ENCODE measurements around the gene FITM1. TPM values are rescaled to one million over a fixed set of nuclear protein-coding genes. Genes with fewer than 3 reads are reported as not detected.

FITM1 gene
- polyA plus RNA-seq, 1 of the 3 experiments (the other 2 are of a cell fraction) = 0.12 TPM

- peaks cover 21 to 24% of the 10 kb centered on the region in 2 experiments for H3K36me3 ChIP-seq (replicated peaks in 1 of 2; ENCODE audit: control insufficient read depth in 1 of 2, insufficient read depth in 2 of 2, low read length in 1 of 2)
- peak overlapping the region; percentile 82; the same call in 1 of the 2 replicates for H3K4me2 ChIP-seq
- peak overlapping the region in 1 of 2 experiments; percentile 11; a peak in 1 of 4 replicates for H3K27ac ChIP-seq (ENCODE audit: low read depth in 2 of 2, low read length in 1 of 2)
- H2AFZ ChIP-seq (ENCODE audit: low read depth) = no peak overlapping the region
- CTCF ChIA-PET = interaction anchor here (0.7 to 4.7 kb wide), 5 partner anchors 9 to 47 kb away, joined by 3 to 22 read pairs (median 3); partner anchors contain the start of genes IRF9, PCK2 and RNF31
- H4K20me1 ChIP-seq (ENCODE audit: insufficient read depth) = no peaks in the 10 kb centered on the region
- no peaks in the 10 kb centered on the region for H3K9me3 ChIP-seq
- 92% methylated on average over 8 of the region's 8 CpGs for WGBS (ENCODE audit: low lambda C conversion rate)
- no peak overlapping the region for H3K9ac ChIP-seq
- 0 out of 4 replicates have a peak overlapping the region, but pooled peaks of 1 of the 2 experiments have one; percentile 82 for H3K4me3 ChIP-seq (ENCODE audit: low read depth in 2 of 2, low read length in 1 of 2)
- no peak for DNase-seq
- H3K9me2 ChIP-seq = no peaks in the 10 kb centered on the region
- H3K4me1 ChIP-seq (ENCODE audit: control insufficient read depth in 1 of 2, insufficient read depth in 2 of 2, low read depth in 1 of 2, low read length in 1 of 2) = peaks cover 6 to 36% of the 10 kb centered on the region in 2 experiments; a peak in 3 of 4 replicates
- H3F3A ChIP-seq (replicated peaks; ENCODE audit: insufficient read depth) = peaks cover 15% of the 10 kb centered on the region
- no peak for TF ChIP-seq TCF12 (IDR thresholded peaks at IDR 0.05)
- 0 out of 2 replicates have a peak, but pooled peaks have one; percentile 14 for TF ChIP-seq POLR2AphosphoS5 (IDR thresholded peaks at IDR 0.05; ENCODE audit: low read depth, low read length)
- POLR2A ChIA-PET = interaction anchor here (0.6 to 3.0 kb wide), 6 partner anchors 9 to 1262 kb away, joined by 3 to 21 read pairs (median 5); partner anchors contain the start of genes DCAF11, IRF9, NRL and PSME2
- H3K27me3 ChIP-seq (ENCODE audit: insufficient read depth) = no peaks in the 10 kb centered on the region
- H3K79me2 ChIP-seq (ENCODE audit: insufficient read depth) = peaks cover 37% of the 10 kb centered on the region
These were observed 7.3 kb downstream of the FITM1 start for GRCh38 chr14:24137529-24138395.

- ChIA-PET CTCF (interaction anchor here (1.1 to 4.7 kb wide), 4 partner anchors 8 to 30 kb away, joined by 3 to 22 read pairs (median 5); partner anchors contain the start of genes IRF9 and RNF31), POLR2A (interaction anchor here (1.1 to 1.8 kb wide), 3 partner anchors 8 to 32 kb away, joined by 3 to 5 read pairs (median 5); partner anchors contain the start of genes DCAF11, NRL and PSME2)
- Histone ChIP-seq H3K27ac (ENCODE audit: low read depth in 2 of 2, low read length in 1 of 2) (no peak overlapping the region), H2AFZ (ENCODE audit: low read depth) (no peak overlapping the region), H3K79me2 (ENCODE audit: insufficient read depth) (peaks cover 39% of the 10 kb centered on the region), H3K36me3 (replicated peaks in 1 of 2; ENCODE audit: control insufficient read depth in 1 of 2, insufficient read depth in 2 of 2, low read length in 1 of 2) (peaks cover 21 to 33% of the 10 kb centered on the region in 2 experiments), H3K9me2 (no peaks in the 10 kb centered on the region), H3K4me1 (ENCODE audit: control insufficient read depth in 1 of 2, insufficient read depth in 2 of 2, low read depth in 1 of 2, low read length in 1 of 2) (peaks cover 6 to 36% of the 10 kb centered on the region in 2 experiments; a peak in 3 of 4 replicates), H4K20me1 (ENCODE audit: insufficient read depth) (no peaks in the 10 kb centered on the region), H3K4me2 (no peak overlapping the region), H3K4me3 (ENCODE audit: low read depth in 2 of 2, low read length in 1 of 2) (no peak overlapping the region), H3F3A (replicated peaks; ENCODE audit: insufficient read depth) (peaks cover 18% of the 10 kb centered on the region), H3K9ac (no peak overlapping the region), H3K27me3 (ENCODE audit: insufficient read depth) (no peaks in the 10 kb centered on the region), H3K9me3 (no peaks in the 10 kb centered on the region)
- no peak for DNase-seq
- 91% methylated on average over 8 of the region's 13 CpGs for WGBS (ENCODE audit: low lambda C conversion rate)
- TF ChIP-seq POLR2AphosphoS5 (IDR thresholded peaks at IDR 0.05; ENCODE audit: low read depth, low read length) = no peak
These were observed 8.2 kb downstream of the FITM1 start for GRCh38 chr14:24138396-24139271.

- ChIA-PET POLR2A (interaction anchor here (1.1 to 1.8 kb wide), 3 partner anchors 7 to 33 kb away, joined by 3 to 5 read pairs (median 5); partner anchors contain the start of genes DCAF11, NRL and PSME2), CTCF (interaction anchor here (1.1 to 4.7 kb wide), 5 partner anchors 8 to 31 kb away, joined by 3 to 22 read pairs (median 5); partner anchors contain the start of genes IRF9 and RNF31)
- no peaks in the 10 kb centered on the region for H3K9me2 ChIP-seq
- H3K36me3 ChIP-seq (replicated peaks in 1 of 2; ENCODE audit: control insufficient read depth in 1 of 2, insufficient read depth in 2 of 2, low read length in 1 of 2) = peaks cover 27 to 40% of the 10 kb centered on the region in 2 experiments
- H3K9me3 ChIP-seq = no peaks in the 10 kb centered on the region
- peaks cover 18% of the 10 kb centered on the region for H3F3A ChIP-seq (replicated peaks; ENCODE audit: insufficient read depth)
- no peak overlapping the region for H2AFZ ChIP-seq (ENCODE audit: low read depth)
- peak overlapping the region; percentile 97; the same call in 1 of the 2 replicates for H3K4me2 ChIP-seq
- no peak for DNase-seq
- no peak for TF ChIP-seq FOXJ3 (CRISPR knock-in tag; IDR thresholded peaks at IDR 0.05)
- H3K9ac ChIP-seq = no peak overlapping the region
- peak overlapping the region; percentile 27 to 31; a peak in 2 of 4 replicates for H3K4me3 ChIP-seq (ENCODE audit: low read depth in 2 of 2, low read length in 1 of 2)
- H4K20me1 ChIP-seq (ENCODE audit: insufficient read depth) = no peaks in the 10 kb centered on the region
- peaks cover 6 to 36% of the 10 kb centered on the region in 2 experiments; a peak in 3 of 4 replicates for H3K4me1 ChIP-seq (ENCODE audit: control insufficient read depth in 1 of 2, insufficient read depth in 2 of 2, low read depth in 1 of 2, low read length in 1 of 2)
- peak overlapping the region in 1 of 2 experiments; percentile 29; a peak in 1 of 4 replicates for H3K27ac ChIP-seq (ENCODE audit: low read depth in 2 of 2, low read length in 1 of 2)
- no peaks in the 10 kb centered on the region for H3K27me3 ChIP-seq (ENCODE audit: insufficient read depth)
- 87% methylated on average over 7 of the region's 9 CpGs for WGBS (ENCODE audit: low lambda C conversion rate)
- peaks cover 43% of the 10 kb centered on the region for H3K79me2 ChIP-seq (ENCODE audit: insufficient read depth)
These were observed 8.9 kb downstream of the FITM1 start for GRCh38 chr14:24139272-24139934.

All from SK-N-SH (cell line).